ENCODE measurements around the gene LIPF.

LIPF gene

DNA sequence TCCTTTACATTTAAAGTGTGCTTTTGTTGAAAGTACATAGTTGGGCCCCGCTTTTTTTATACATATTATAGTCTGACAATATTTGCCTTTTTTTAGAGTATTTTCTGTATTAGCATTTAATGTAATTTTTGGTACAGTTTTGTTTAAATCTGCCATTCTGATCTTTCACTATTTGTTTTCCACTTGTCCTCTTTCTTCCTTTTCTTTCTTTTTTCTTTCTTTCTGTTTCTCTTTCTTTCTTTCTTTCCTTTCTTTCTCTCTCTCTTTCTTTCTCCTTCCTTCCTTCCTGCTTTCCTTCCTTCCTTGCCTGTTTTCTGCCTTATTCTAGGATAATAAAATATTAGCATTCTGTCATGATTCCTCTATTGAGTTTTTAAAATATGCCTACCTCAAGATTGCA lies 51.3 kb downstream of the LIPF start:
- in situ Hi-C loops (cut with HindIII; ENCODE audit: low sequenced_read_pairs), result no loop called here
- H3K4me3 ChIP-seq (ENCODE audit: low read depth, low read length), result no peak overlapping the region
- DNase-seq (ENCODE audit: low read depth), result no peak
- TF ChIP-seq, protein P1, sequence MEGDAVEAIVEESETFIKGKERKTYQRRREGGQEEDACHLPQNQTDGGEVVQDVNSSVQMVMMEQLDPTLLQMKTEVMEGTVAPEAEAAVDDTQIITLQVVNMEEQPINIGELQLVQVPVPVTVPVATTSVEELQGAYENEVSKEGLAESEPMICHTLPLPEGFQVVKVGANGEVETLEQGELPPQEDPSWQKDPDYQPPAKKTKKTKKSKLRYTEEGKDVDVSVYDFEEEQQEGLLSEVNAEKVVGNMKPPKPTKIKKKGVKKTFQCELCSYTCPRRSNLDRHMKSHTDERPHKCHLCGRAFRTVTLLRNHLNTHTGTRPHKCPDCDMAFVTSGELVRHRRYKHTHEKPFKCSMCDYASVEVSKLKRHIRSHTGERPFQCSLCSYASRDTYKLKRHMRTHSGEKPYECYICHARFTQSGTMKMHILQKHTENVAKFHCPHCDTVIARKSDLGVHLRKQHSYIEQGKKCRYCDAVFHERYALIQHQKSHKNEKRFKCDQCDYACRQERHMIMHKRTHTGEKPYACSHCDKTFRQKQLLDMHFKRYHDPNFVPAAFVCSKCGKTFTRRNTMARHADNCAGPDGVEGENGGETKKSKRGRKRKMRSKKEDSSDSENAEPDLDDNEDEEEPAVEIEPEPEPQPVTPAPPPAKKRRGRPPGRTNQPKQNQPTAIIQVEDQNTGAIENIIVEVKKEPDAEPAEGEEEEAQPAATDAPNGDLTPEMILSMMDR (IDR thresholded peaks at IDR 0.05; ENCODE audit: low read depth, low read length, missing control alignments), result no peak

DNA sequence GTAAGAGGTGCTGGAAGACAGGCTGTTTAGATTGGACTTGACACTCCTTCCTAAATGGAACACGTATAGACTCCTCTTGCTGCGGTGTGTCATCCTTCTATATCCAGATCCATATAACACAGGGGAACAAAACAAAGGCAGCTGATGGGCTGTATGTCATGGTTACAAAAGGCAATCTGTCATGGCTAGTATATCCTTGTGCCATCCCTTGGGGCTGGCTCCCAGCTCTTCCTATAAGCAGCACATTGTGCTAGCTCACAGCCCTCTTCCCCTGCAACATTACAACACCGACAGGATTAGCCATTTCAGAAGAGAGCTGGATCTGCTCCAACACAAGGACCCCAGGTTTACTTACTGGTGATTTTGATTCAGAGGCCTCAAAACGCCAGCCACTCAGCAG lies 57.1 kb downstream of the LIPF start:
- no peak overlapping the region for H3K4me3 ChIP-seq (ENCODE audit: low read depth, low read length)
- in situ Hi-C loops (cut with HindIII; ENCODE audit: low sequenced_read_pairs), result no loop called here
- no peak for DNase-seq (ENCODE audit: low read depth)
- TF ChIP-seq, protein P1 (IDR thresholded peaks at IDR 0.05; ENCODE audit: low read depth, low read length, missing control alignments), result no peak

DNA sequence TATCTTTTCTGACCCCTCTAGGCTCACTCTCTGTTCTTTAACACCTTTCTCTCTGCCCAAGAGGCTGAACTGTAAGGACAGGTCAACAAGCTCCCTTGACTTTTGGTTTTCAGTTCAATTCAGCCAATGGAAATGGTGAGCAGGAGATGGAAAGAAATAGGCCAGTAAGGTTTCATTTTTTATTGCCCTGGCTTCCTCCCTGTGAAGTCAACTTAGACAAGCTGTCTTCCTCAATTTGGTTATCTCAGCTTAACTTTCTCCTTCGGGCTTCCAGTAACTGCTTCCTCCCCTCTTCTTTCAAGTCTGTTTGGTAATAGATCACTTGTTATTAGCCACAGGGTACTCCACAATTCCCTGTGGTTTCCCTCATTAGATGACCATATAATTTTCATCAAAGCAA lies 61.6 kb downstream of the LIPF start:
- in situ Hi-C loops (cut with HindIII; ENCODE audit: low sequenced_read_pairs), result no loop called here
- TF ChIP-seq, protein P1 (IDR thresholded peaks at IDR 0.05; ENCODE audit: low read depth, low read length, missing control alignments), result no peak
- H3K4me3 ChIP-seq (ENCODE audit: low read depth, low read length), result no peak overlapping the region
- no peak for DNase-seq (ENCODE audit: low read depth)

DNA sequence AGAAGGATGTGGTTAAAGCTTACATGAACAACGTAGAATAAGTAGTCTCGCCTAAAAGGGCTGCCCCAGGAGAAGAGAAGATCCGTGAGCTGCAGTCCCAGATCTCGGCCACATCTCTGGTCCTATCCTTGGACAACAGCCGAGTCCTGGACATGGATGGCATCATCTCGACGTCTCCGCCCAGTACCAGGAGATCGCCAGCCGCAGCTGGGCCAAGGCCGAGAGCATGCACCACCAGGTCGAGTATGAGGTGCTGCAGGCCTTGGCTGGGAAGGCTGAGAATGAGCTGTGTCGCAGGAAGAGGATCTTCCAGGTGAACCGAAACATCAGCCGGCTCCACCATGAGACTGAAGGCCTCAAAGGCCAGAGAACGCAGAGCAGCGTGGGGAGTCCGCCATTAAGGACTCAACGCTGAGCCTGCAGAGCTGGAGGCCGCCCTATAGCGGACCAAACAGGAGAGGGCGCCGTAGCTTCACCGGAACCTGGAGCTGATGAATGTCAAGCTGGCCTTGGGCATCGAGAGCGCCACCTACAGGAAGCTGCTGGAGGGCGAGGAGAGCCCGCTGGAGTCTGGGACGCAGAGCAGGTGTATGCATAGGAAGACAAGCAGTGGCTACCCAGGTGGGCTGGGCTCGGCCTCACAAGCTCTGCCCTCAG lies 64.0 kb downstream of the LIPF start:
- no peak overlapping the region for H3K4me3 ChIP-seq (ENCODE audit: low read depth, low read length)
- no peak for DNase-seq (ENCODE audit: low read depth)
- TF ChIP-seq, protein P1 (IDR thresholded peaks at IDR 0.05; ENCODE audit: low read depth, low read length, missing control alignments), result peak; percentile 3
- in situ Hi-C loops (cut with HindIII; ENCODE audit: low sequenced_read_pairs), result no loop called here

Data from astrocyte of the cerebellum (primary cell).